ENCODE results near the gene USP48.
"Not testable (repeated sequence)": the region's sequence is repeated elsewhere in the genome, so short reads cannot be mapped to it uniquely, and the experiment has no call there.

The USP48 gene

DNA sequence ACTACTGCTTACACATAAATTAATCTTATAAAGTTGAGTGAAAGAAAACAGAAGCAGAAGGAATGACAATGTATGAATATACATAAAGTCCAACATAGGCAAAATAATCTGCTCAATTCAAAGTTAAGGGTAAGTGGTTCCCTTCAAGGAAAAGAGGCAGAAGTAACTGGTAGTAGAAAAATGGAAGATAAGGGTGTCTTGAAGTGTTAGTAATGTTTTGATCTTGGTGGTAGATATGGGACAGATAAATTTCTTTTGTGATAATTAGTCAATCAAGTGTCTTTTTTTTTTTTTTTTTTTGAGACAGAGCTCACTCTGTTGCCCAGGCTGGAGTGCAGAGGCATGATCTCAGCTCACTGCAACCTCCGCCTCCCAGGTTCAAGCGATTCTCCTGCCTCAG is 12.7 kb downstream of the USP48 start:
- H3K9me3 ChIP-seq (ENCODE audit: insufficient read depth, low read length) = no peaks in the 10 kb centered on the region
- H3K36me3 ChIP-seq (ENCODE audit: insufficient read depth, insufficient read length, low read length) = peaks cover 3% of the 10 kb centered on the region
- DNase-seq (ENCODE audit: low read depth, low spot score) = no peak
- H3K27me3 ChIP-seq (ENCODE audit: insufficient read depth, insufficient read length) = no peaks in the 10 kb centered on the region
- no peak for TF ChIP-seq ZNF274 (IDR thresholded peaks at IDR 0.05; ENCODE audit: low read depth, low read length)
- TF ChIP-seq YY1 (IDR thresholded peaks at IDR 0.05; ENCODE audit: insufficient read depth, insufficient read length) = no peak
- TF ChIP-seq SUZ12 (IDR thresholded peaks at IDR 0.05; ENCODE audit: extremely low read depth, insufficient read depth, insufficient read length) = no peak
- no peaks in the 10 kb centered on the region for H3K4me1 ChIP-seq (ENCODE audit: insufficient read depth, insufficient read length)
- no peak overlapping the region for H3K4me3 ChIP-seq (ENCODE audit: insufficient read length, low read depth)
- H3K9ac ChIP-seq (ENCODE audit: insufficient read length, low read depth) = no peak overlapping the region

- not testable (repeated sequence) for H3K9ac ChIP-seq (ENCODE audit: insufficient read length, low read depth); H3K27me3 ChIP-seq (ENCODE audit: insufficient read depth, insufficient read length); H3K9me3 ChIP-seq (ENCODE audit: insufficient read depth, low read length)
Measured at GRCh38 chr1:21767106-21767505, 15.8 kb downstream of the USP48 start.

DNA sequence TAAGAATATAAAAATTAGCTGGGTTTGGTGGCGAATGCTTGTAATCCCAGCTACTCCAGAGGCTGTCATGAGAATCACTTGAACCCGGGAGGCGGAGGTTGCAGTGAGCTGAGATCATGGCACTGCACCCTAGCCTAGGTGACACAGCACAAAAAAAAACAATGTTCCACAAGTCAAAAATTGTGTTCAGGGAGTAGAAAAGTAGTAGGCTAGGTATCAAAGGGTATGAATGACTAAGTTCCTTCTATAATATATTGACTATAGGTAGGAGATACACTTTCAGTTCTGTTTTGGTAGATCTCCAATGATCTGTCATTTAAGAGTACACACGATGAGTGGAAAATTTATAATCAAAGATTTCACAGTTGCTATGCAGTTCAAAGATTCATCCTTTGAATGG is 16.7 kb downstream of the USP48 start:
- Histone ChIP-seq H3K9ac (ENCODE audit: insufficient read length, low read depth) (no peak overlapping the region), H3K27me3 (ENCODE audit: insufficient read depth, insufficient read length) (no peaks in the 10 kb centered on the region), H3K9me3 (ENCODE audit: insufficient read depth, low read length) (no peaks in the 10 kb centered on the region), H3K4me3 (ENCODE audit: insufficient read length, low read depth) (no peak overlapping the region), H3K4me1 (ENCODE audit: insufficient read depth, insufficient read length) (peaks cover 4% of the 10 kb centered on the region), H3K36me3 (ENCODE audit: insufficient read depth, insufficient read length, low read length) (peaks cover 6% of the 10 kb centered on the region)
- TF ChIP-seq YY1 (IDR thresholded peaks at IDR 0.05; ENCODE audit: insufficient read depth, insufficient read length) = no peak
- TF ChIP-seq ZNF274 (IDR thresholded peaks at IDR 0.05; ENCODE audit: low read depth, low read length) = no peak
- TF ChIP-seq SUZ12 (IDR thresholded peaks at IDR 0.05; ENCODE audit: extremely low read depth, insufficient read depth, insufficient read length) = no peak
- DNase-seq (ENCODE audit: low read depth, low spot score) = no peak

More at GRCh38 chr1:21767106-21767505, 15.8 kb downstream of the USP48 start:
- not testable (repeated sequence) for H3K36me3 ChIP-seq (ENCODE audit: insufficient read depth, insufficient read length, low read length); H3K4me1 ChIP-seq (ENCODE audit: insufficient read depth, insufficient read length); DNase-seq (ENCODE audit: low read depth, low spot score); H3K4me3 ChIP-seq (ENCODE audit: insufficient read length, low read depth)

DNA sequence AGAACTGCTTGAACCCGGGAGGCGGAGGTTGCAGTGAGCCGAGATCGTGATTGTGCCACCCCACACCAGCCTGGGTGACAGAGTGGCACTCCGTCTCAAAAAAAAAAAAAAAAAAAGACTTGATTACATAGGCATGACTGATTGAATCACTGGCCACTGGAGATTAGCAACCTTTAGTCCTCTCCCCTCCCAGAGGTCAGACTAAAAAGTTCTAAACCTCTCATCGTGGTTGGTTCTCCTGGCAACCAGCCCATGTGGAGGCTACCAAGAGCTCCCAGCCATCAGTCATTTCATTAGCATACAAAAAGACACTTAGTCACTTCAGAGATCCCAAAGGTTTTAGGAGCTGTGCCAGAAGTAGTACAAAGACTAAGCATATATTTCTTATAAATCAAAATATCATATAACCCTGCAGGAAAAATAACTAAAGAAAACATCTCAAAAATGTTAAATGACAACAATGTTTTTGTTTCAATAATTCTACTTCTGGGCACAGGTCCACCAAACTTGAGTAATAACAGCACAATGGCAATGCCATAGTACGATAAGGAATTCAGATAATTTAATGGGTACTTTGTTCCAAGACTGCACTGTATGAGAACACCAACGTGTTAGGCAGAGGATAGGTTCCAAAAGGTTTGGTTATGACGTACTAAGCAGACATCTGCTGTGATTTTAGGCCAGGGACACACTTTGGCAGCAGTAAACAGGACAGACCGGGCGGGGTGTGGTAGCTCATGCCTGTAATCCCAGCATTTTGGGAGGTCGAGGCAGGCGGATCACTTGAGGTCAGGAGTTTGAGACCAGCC is 18.1 kb downstream of the USP48 start:
- Histone ChIP-seq H3K9me3 (ENCODE audit: insufficient read depth, low read length) (no peaks in the 10 kb centered on the region), H3K27me3 (ENCODE audit: insufficient read depth, insufficient read length) (no peaks in the 10 kb centered on the region), H3K36me3 (ENCODE audit: insufficient read depth, insufficient read length, low read length) (peaks cover 6% of the 10 kb centered on the region), H3K4me3 (ENCODE audit: insufficient read length, low read depth) (no peak overlapping the region), H3K9ac (ENCODE audit: insufficient read length, low read depth) (no peak overlapping the region), H3K4me1 (ENCODE audit: insufficient read depth, insufficient read length) (peaks cover 4% of the 10 kb centered on the region)
- TF ChIP-seq ZNF274 (IDR thresholded peaks at IDR 0.05; ENCODE audit: low read depth, low read length) (no peak), SUZ12 (IDR thresholded peaks at IDR 0.05; ENCODE audit: extremely low read depth, insufficient read depth, insufficient read length) (no peak), YY1 (IDR thresholded peaks at IDR 0.05; ENCODE audit: insufficient read depth, insufficient read length) (no peak)
- peak; percentile 48 for DNase-seq (ENCODE audit: low read depth, low spot score)

- H3K27me3 ChIP-seq (ENCODE audit: insufficient read depth, insufficient read length) = no peaks in the 10 kb centered on the region
- peaks cover 3% of the 10 kb centered on the region for H3K36me3 ChIP-seq (ENCODE audit: insufficient read depth, insufficient read length, low read length)
- peaks cover 4% of the 10 kb centered on the region for H3K4me1 ChIP-seq (ENCODE audit: insufficient read depth, insufficient read length)
- TF ChIP-seq YY1 (IDR thresholded peaks at IDR 0.05; ENCODE audit: insufficient read depth, insufficient read length) (no peak), ZNF274 (IDR thresholded peaks at IDR 0.05; ENCODE audit: low read depth, low read length) (no peak), SUZ12 (IDR thresholded peaks at IDR 0.05; ENCODE audit: extremely low read depth, insufficient read depth, insufficient read length) (no peak)
- no peak for DNase-seq (ENCODE audit: low read depth, low spot score)
- H3K4me3 ChIP-seq (ENCODE audit: insufficient read length, low read depth) = no peak overlapping the region
- no peak overlapping the region for H3K9ac ChIP-seq (ENCODE audit: insufficient read length, low read depth)
- H3K9me3 ChIP-seq (ENCODE audit: insufficient read depth, low read length) = no peaks in the 10 kb centered on the region
Measured at GRCh38 chr1:21763694-21764419, 19.1 kb downstream of the USP48 start.

- TF ChIP-seq SUZ12 (IDR thresholded peaks at IDR 0.05; ENCODE audit: extremely low read depth, insufficient read depth, insufficient read length) = no peak
- no peak for TF ChIP-seq YY1 (IDR thresholded peaks at IDR 0.05; ENCODE audit: insufficient read depth, insufficient read length)
- TF ChIP-seq ZNF274 (IDR thresholded peaks at IDR 0.05; ENCODE audit: low read depth, low read length) = no peak
- H3K9ac ChIP-seq (ENCODE audit: insufficient read length, low read depth) = no peak overlapping the region
- H3K9me3 ChIP-seq (ENCODE audit: insufficient read depth, low read length) = no peaks in the 10 kb centered on the region
- no peak for DNase-seq (ENCODE audit: low read depth, low spot score)
- peaks cover 4% of the 10 kb centered on the region for H3K4me1 ChIP-seq (ENCODE audit: insufficient read depth, insufficient read length)
- H3K4me3 ChIP-seq (ENCODE audit: insufficient read length, low read depth) = no peak overlapping the region
- no peaks in the 10 kb centered on the region for H3K27me3 ChIP-seq (ENCODE audit: insufficient read depth, insufficient read length)
- H3K36me3 ChIP-seq (ENCODE audit: insufficient read depth, insufficient read length, low read length) = peaks cover 3% of the 10 kb centered on the region
Measured at GRCh38 chr1:21763236-21763635, 19.7 kb downstream of the USP48 start.

GRCh38 chr1:21762022-21762404 is 20.9 kb downstream of the USP48 start:
- TF ChIP-seq YY1 (IDR thresholded peaks at IDR 0.05; ENCODE audit: insufficient read depth, insufficient read length) (no peak), SUZ12 (IDR thresholded peaks at IDR 0.05; ENCODE audit: extremely low read depth, insufficient read depth, insufficient read length) (no peak), ZNF274 (IDR thresholded peaks at IDR 0.05; ENCODE audit: low read depth, low read length) (no peak)
- Histone ChIP-seq H3K27me3 (ENCODE audit: insufficient read depth, insufficient read length) (no peaks in the 10 kb centered on the region), H3K36me3 (ENCODE audit: insufficient read depth, insufficient read length, low read length) (peaks cover 4% of the 10 kb centered on the region), H3K4me1 (ENCODE audit: insufficient read depth, insufficient read length) (peaks cover 4% of the 10 kb centered on the region), H3K9me3 (ENCODE audit: insufficient read depth, low read length) (no peaks in the 10 kb centered on the region), H3K9ac (ENCODE audit: insufficient read length, low read depth) (no peak overlapping the region), H3K4me3 (ENCODE audit: insufficient read length, low read depth) (no peak overlapping the region)
- no peak for DNase-seq (ENCODE audit: low read depth, low spot score)
